Measurements from ENCODE around the gene ZNF117. TPM values are rescaled to one million over a fixed set of nuclear protein-coding genes. Genes with fewer than 3 reads are reported as not detected.

The ZNF117 gene
- total RNA-seq, 1 donor from 2014 or later, result 34.0 TPM

DNA sequence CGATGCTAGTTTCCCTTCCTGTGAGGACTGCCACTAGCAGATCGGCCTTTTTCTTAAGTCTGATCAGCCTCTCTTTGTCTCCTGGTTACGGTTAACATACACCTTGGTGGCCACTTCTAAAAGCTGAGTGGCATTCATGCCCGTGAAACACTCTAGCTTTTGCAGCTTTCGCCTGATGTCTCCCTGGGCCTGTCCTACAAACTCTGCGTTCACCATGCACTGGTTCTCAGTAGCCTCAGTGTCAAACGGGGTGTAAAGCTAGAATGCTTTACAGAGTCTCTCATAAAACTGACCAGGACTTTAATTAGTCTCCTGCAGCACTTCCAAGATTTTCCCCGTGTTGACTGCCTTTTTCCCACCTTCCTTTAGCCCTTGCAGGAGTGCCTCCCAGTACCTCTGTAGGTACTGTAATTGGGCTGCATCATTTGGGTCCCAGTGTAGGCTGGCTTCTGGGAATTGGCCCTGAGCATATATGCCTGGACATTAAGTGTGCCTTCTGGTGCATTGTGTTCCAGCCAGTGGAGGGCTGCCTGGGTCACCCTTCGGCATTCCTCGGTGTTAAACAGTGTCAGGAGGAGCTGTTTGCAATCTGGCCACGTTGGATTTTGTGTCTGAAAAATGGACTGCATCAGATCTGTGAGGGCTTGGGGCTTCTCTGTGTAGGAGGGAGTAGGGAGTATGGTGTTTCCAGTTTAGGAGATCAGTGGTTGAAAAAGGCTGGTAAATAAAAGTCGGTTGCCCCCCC, 6.5 kb upstream of the ZNF117 start:
- TF ChIP-seq, protein P1, sequence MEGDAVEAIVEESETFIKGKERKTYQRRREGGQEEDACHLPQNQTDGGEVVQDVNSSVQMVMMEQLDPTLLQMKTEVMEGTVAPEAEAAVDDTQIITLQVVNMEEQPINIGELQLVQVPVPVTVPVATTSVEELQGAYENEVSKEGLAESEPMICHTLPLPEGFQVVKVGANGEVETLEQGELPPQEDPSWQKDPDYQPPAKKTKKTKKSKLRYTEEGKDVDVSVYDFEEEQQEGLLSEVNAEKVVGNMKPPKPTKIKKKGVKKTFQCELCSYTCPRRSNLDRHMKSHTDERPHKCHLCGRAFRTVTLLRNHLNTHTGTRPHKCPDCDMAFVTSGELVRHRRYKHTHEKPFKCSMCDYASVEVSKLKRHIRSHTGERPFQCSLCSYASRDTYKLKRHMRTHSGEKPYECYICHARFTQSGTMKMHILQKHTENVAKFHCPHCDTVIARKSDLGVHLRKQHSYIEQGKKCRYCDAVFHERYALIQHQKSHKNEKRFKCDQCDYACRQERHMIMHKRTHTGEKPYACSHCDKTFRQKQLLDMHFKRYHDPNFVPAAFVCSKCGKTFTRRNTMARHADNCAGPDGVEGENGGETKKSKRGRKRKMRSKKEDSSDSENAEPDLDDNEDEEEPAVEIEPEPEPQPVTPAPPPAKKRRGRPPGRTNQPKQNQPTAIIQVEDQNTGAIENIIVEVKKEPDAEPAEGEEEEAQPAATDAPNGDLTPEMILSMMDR (IDR thresholded peaks at IDR 0.05; ENCODE audit: partially characterized antibody, unreplicated experiment), result no peak
- H3K27ac Mint-ChIP-seq (ENCODE audit: unreplicated experiment), result no peak overlapping the region
- peaks cover 81% of the 10 kb centered on the region for H3K36me3 Mint-ChIP-seq (ENCODE audit: unreplicated experiment)
- no peak overlapping the region for H3K4me3 Mint-ChIP-seq (ENCODE audit: unreplicated experiment)
- H3K27me3 Mint-ChIP-seq (ENCODE audit: unreplicated experiment), result peaks cover 5% of the 10 kb centered on the region
- DNase-seq, result no peak
- H3K4me1 Mint-ChIP-seq (ENCODE audit: low read depth, unreplicated experiment), result no peaks in the 10 kb centered on the region
- H3K9me3 Mint-ChIP-seq (ENCODE audit: unreplicated experiment), result peaks cover 35% of the 10 kb centered on the region

DNA sequence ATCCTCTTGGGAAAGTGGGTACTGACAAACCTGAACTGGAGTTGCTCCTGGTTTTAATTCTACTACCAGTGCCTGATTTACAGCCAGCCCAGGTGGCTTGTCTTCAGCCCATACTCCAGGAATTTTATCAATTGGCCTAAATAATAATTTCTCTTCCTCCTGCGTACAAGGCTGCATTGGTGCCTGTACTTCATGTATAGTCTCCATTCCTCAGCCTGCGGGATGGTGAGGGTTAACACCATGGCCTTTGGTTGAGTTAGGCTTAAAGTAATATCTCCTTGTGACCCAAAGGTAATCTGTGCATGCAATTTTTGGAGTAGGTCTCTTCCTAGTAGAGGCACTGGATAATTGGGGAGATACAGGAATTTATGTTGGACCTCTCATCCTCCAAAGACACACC, 5.5 kb upstream of the ZNF117 start:
- no peak overlapping the region for H3K4me3 Mint-ChIP-seq (ENCODE audit: unreplicated experiment)
- peaks cover 4% of the 10 kb centered on the region for H3K27me3 Mint-ChIP-seq (ENCODE audit: unreplicated experiment)
- no peak overlapping the region for H3K27ac Mint-ChIP-seq (ENCODE audit: unreplicated experiment)
- no peaks in the 10 kb centered on the region for H3K4me1 Mint-ChIP-seq (ENCODE audit: low read depth, unreplicated experiment)
- H3K9me3 Mint-ChIP-seq (ENCODE audit: unreplicated experiment), result peaks cover 33% of the 10 kb centered on the region
- DNase-seq, result no peak
- TF ChIP-seq, protein P1 (IDR thresholded peaks at IDR 0.05; ENCODE audit: partially characterized antibody, unreplicated experiment), result no peak
- H3K36me3 Mint-ChIP-seq (ENCODE audit: unreplicated experiment), result peaks cover 84% of the 10 kb centered on the region

DNA sequence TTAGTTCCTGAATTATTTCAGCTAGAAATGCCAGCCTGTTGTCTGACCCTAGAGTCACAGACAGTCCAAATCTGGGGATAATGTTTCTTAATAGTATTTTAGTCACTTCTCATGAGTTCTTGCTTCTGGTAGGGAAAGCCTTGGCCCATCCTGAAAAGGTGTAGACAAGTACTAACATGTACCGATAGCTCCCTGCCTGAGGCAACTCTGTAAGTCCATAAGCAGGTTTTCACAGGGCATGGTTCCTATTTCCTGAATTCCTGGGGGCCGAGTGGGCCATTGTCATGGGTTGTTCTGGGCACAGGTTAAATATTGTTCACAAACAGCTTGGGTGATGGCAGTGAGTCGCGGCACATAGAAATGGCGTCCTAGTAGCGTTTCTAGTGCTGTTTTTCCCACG, 3.1 kb upstream of the ZNF117 start:
- Mint-ChIP-seq H3K4me3 (ENCODE audit: unreplicated experiment) (no peak overlapping the region), H3K27ac (ENCODE audit: unreplicated experiment) (no peak overlapping the region), H3K27me3 (ENCODE audit: unreplicated experiment) (peaks cover 3% of the 10 kb centered on the region), H3K4me1 (ENCODE audit: low read depth, unreplicated experiment) (no peaks in the 10 kb centered on the region), H3K9me3 (ENCODE audit: unreplicated experiment) (peaks cover 23% of the 10 kb centered on the region), H3K36me3 (ENCODE audit: unreplicated experiment) (peaks cover 83% of the 10 kb centered on the region)
- no peak for DNase-seq
- TF ChIP-seq, protein P1 (IDR thresholded peaks at IDR 0.05; ENCODE audit: partially characterized antibody, unreplicated experiment), result no peak

DNA sequence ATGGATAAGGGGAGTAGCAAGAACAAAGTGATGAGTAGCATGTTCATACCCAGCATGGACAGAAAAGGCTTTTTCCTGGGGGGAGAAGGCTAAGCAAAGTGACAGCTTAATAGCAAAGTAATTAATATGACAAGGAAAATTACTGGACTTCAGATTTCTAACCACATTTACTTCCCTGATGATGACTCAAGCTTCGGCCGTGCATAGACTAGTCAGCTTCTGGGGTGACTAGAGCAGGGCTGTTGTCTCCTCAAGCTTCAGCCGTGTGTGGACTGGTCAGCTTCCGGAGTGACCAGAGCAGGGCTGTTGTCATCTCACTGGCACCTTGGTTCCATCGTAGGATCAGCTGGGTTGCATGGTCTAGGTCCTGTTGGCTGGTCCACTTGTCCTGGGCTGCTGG, 2.1 kb upstream of the ZNF117 start:
- no peak overlapping the region for H3K4me3 Mint-ChIP-seq (ENCODE audit: unreplicated experiment)

DNA sequence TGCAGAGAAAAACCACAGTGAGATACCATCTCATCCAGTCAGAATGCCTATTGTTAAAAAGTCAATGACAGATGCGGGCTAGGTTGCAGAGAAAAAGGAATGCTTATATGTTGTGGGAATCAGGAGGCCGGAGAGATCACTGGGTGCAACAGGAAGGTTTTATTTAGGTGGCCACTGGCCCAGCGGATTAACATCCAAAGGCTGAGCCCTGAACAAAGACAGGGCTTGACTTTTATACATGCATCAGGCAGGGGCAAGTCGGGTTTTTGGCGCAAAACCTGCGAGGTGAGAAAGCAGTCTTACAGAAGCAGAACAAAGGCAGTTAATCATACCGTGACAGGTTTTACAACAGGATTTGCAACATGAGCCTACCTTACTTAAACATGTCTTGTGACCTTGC, 620 bp downstream of the ZNF117 start:
- TF ChIP-seq, protein P1 (IDR thresholded peaks at IDR 0.05; ENCODE audit: partially characterized antibody, unreplicated experiment), result no peak
- no peak overlapping the region for H3K4me3 Mint-ChIP-seq (ENCODE audit: unreplicated experiment)
- H3K36me3 Mint-ChIP-seq (ENCODE audit: unreplicated experiment), result peaks cover 87% of the 10 kb centered on the region
- no peaks in the 10 kb centered on the region for H3K27me3 Mint-ChIP-seq (ENCODE audit: unreplicated experiment)
- H3K9me3 Mint-ChIP-seq (ENCODE audit: unreplicated experiment), result peaks cover 11% of the 10 kb centered on the region
- H3K27ac Mint-ChIP-seq (ENCODE audit: unreplicated experiment), result no peak overlapping the region
- no peaks in the 10 kb centered on the region for H3K4me1 Mint-ChIP-seq (ENCODE audit: low read depth, unreplicated experiment)
- DNase-seq, result no peak

More for the DNA sequence above, 2.1 kb upstream of the ZNF117 start:
- no peak overlapping the region for H3K27ac Mint-ChIP-seq (ENCODE audit: unreplicated experiment)
- peaks cover 15% of the 10 kb centered on the region for H3K9me3 Mint-ChIP-seq (ENCODE audit: unreplicated experiment)
- DNase-seq, result no peak
- no peaks in the 10 kb centered on the region for H3K4me1 Mint-ChIP-seq (ENCODE audit: low read depth, unreplicated experiment)
- TF ChIP-seq, protein P1 (IDR thresholded peaks at IDR 0.05; ENCODE audit: partially characterized antibody, unreplicated experiment), result no peak
- peaks cover 85% of the 10 kb centered on the region for H3K36me3 Mint-ChIP-seq (ENCODE audit: unreplicated experiment)
- no peaks in the 10 kb centered on the region for H3K27me3 Mint-ChIP-seq (ENCODE audit: unreplicated experiment)

All from glutamatergic neuron (in vitro differentiated cells).